Urinary bladder (tissue), 4 donors: ENCODE measurements around the gene EEFSEC. TPM values are rescaled to one million over a fixed set of nuclear protein-coding genes. Genes with fewer than 3 reads are reported as not detected.

Source experiments
- DNase-seq: peaks from one replicate; pipeline ENCODE4 v3.0.0-alpha.2; 2015; ENCODE audit errors: extremely low spot score
- H3K27ac ChIP-seq: one replicate; pipeline ENCODE4 v1.5.1; 2013; ENCODE audit warnings: low read depth, mild to moderate bottlenecking, moderate library complexity
- H3K36me3 ChIP-seq: one replicate; pipeline ENCODE4 v1.6.1; 2013; ENCODE audit warnings: mild to moderate bottlenecking, moderate library complexity; ENCODE audit not compliant: insufficient read depth
- H3K4me1 ChIP-seq: one replicate; pipeline ENCODE4 v1.6.1; 2013; ENCODE audit warnings: mild to moderate bottlenecking, moderate library complexity; ENCODE audit not compliant: insufficient read depth
- H3K4me3 ChIP-seq: one replicate; pipeline ENCODE4 v1.5.1; 2013; ENCODE audit warnings: low read depth, low read length
- WGBS: extraction: QIAGEN DNeasy Blood & Tissue Kit; methylation state at CpG from one replicate; pipeline ENCODE4 v1.1.7; 2013; 5-methylcytosine and 5-hydroxymethylcytosine counted together
- polyA plus RNA-seq: library from polyadenylated mRNA; stranded (reverse); fragments of 200-250 nt; gene quantifications from one replicate; pipeline ENCODE4 v1.2.3, GENCODE V29; 2013
- total RNA-seq: library from RNA; depleted of rRNA; stranded (reverse); fragments of >200 nt; gene quantifications from one replicate; pipeline ENCODE4 v1.2.3, GENCODE V29; 2014
- donor health status: healthy with polysubstance abuse.
- donor health status: healthy.

Gene EEFSEC
- total and polyA plus RNA-seq, 2 donors, result 4.2 to 18.5 TPM

DNA sequence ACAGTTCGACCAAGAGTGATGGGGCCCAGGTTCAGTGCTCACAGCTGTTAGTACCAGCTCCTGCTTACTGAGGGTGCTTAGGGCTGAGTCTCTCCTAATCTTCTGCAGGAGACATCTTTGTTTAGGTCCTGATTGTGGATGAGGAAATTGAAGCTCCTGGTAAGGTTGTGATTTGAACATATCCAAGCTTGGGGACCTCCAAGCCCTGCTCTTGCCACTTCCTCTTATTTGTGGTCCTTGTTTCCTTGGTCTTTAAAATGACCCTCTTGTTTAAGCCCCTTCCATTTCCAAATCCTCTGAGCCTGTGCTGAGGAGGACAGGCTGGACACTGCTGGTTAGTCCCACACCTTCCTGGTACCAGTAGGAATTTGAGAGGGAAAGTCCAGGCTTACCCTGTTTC is 87.0 kb downstream of the EEFSEC start:
- WGBS, result 94% methylated on average over 1 of the region's 1 CpG
- DNase-seq, result no peak
- H3K36me3 ChIP-seq, result no peaks in the 10 kb centered on the region
- H3K27ac ChIP-seq, result no peak overlapping the region
- H3K4me1 ChIP-seq, result no peaks in the 10 kb centered on the region
- no peak overlapping the region for H3K4me3 ChIP-seq

DNA sequence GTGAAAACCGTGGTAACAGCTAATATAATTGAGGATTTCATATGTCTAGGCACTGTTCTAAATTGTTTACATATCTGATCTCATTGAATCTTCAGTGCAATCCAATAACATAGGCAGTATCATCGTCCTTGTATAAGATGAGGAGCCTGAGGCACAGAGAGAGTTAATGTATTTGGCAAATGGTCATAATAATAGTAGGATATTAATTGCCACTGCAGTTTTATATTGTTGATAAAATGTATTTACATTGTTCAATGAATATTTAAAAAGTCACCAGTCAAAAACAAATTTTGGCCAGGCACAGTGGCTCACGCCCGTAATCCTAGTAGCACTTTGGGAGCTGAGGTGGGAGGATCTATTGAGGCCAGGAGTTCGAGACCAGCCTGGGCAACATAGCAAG is 88.5 kb downstream of the EEFSEC start:
- DNase-seq, result no peak
- WGBS, result 91% methylated on average over 5 of the region's 5 CpGs
- no peak overlapping the region for H3K4me3 ChIP-seq
- H3K36me3 ChIP-seq, result no peaks in the 10 kb centered on the region
- no peak overlapping the region for H3K27ac ChIP-seq
- H3K4me1 ChIP-seq, result no peaks in the 10 kb centered on the region

DNA sequence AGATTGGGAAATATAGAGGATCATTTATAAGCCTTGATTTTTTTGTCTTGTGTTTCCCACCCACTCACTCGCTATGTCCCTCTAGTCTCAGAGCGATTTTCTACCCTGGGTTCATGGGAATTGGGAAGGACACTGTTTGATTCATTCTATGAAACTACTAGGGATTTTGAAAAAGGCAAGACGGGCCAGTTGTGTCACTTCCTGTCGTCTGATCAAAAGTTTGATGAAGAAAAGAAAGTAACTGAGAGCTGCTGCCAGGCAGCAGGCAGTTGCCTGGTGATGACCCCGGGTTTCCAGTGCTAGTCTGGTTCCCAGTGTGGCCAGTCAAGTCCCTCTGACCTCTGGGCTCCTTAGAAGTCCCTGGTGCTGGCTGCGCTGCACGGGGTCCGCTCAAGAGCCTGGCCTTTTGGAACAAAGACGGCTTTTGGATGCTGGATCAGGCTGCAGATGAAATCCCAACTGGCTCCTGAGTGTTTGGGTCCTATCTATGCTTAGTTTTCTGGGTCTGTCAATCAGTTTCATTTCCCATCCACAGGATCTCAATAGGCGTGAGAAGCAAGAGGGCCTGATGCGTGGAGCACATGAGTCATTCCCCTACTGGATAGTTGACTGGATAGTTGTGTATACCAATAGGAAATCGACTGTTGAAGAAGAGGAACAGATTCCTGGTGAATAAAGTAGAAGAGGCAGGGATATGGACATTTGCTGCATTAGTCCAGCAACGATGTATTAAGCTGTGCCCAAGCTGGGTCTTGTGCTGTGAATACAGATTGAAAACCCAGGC is 89.7 kb downstream of the EEFSEC start:
- Histone ChIP-seq H3K4me1 (no peaks in the 10 kb centered on the region), H3K36me3 (no peaks in the 10 kb centered on the region), H3K27ac (no peak overlapping the region), H3K4me3 (no peak overlapping the region)
- no peak for DNase-seq
- WGBS, result 82% methylated on average over 13 of the region's 13 CpGs

DNA sequence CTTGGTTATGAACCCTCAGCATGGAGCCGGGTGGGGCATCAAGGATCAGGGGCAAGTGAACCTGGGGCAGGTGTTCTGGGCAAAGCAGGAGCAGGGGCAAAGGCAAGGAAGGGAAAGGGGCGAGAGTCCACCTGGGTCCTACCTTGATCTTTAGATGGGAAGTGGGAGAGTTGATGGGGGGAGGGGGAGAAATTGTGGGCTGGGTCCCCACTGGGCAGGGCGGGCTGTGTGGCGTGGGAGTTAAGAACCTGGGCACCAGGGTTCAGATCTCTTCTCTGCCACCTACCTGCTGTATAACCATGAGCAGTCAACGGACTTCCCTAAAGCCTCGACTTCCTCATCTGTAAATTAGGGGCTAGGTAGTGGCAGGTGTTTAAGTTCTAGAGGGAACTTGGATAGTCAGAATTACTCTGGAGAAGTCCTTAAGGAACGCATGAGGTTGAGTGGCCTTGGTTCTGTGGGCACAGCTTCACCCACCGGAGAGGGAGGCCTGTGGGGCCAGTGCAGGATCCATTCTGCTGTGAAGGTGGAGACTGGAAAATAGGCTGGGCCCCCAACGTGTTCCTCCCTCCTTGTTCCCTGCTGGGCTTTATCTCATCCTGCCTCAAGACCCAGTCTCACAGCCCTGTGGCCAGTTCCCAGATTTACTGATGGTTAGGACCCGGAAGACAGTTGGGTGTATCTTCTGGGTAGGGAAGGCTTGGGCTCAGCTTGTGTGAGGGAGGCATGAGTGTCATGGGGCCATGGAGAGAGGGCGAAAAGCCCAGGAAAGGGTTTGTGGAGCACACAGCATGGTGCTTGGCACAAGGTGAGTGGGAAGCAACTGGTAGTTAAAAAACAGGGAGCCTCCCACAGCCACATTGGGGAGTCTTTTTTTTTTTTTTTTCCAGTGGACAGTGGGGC is 90.6 kb downstream of the EEFSEC start:
- H3K36me3 ChIP-seq, result no peaks in the 10 kb centered on the region
- no peak for DNase-seq
- WGBS, result 87% methylated on average over 11 of the region's 11 CpGs
- H3K4me3 ChIP-seq, result no peak overlapping the region
- no peak overlapping the region for H3K27ac ChIP-seq
- no peaks in the 10 kb centered on the region for H3K4me1 ChIP-seq

DNA sequence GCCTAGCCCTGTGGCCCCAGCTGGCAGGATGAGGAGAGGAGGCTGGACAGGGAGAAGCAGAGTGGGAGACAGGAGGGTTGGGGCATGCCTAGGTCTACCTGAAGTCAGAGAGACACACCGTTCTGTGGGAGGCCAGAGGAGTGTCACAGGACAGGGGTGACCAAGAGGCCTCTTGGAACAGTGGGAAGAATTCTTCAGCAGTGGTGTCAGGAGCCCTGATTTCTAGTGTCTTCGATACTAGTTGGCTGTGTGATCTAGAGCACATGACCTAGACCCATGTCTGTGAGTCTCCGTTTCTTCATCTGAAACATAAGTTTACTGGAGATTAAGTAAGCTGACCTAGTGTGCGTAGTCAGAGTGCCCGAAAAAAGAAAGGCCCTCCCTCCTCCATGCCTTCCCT is 92.2 kb downstream of the EEFSEC start:
- Histone ChIP-seq H3K4me1 (no peaks in the 10 kb centered on the region), H3K27ac (no peak overlapping the region), H3K4me3 (no peak overlapping the region), H3K36me3 (no peaks in the 10 kb centered on the region)
- DNase-seq, result no peak
- WGBS, result 78% methylated on average over 5 of the region's 5 CpGs

DNA sequence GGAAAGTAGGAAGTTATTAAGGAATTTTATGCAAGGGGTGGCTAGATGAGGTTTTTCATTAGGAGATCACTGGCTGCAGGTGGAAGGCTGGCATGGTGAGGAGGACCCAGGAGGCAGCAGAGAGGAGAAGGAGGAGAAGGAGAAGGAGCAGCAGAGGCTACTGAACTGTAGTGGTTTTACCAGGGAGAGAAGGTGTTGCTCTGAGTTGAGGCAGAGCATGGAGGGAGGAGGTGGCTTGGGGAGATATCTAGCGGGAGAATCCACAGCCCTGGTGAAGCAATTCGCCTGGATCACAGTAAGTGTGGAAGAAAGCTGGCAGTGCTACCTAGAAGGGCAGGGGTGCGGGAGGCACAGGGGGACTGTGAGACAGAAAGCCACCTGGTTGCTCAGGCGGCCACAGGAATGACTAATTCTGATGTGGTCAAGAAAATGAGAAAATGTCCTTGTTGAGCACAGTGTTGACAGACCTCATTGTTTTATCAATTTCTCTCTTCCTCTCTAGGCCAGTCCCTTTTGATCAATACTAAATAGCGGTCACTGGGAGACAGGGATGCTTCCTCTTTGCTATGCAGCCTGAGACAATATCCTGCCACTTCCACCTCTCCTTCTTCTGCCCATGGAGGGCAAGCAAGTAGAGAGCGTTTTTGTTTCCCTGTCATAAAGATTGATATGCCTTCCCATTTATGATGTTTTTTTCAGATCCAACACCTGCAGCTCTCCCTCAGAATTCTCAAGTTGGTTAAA is 94.6 kb downstream of the EEFSEC start:
- 78% methylated on average over 6 of the region's 6 CpGs for WGBS
- no peaks in the 10 kb centered on the region for H3K4me1 ChIP-seq
- H3K4me3 ChIP-seq, result no peak overlapping the region
- no peaks in the 10 kb centered on the region for H3K36me3 ChIP-seq
- no peak for DNase-seq
- no peak overlapping the region for H3K27ac ChIP-seq

DNA sequence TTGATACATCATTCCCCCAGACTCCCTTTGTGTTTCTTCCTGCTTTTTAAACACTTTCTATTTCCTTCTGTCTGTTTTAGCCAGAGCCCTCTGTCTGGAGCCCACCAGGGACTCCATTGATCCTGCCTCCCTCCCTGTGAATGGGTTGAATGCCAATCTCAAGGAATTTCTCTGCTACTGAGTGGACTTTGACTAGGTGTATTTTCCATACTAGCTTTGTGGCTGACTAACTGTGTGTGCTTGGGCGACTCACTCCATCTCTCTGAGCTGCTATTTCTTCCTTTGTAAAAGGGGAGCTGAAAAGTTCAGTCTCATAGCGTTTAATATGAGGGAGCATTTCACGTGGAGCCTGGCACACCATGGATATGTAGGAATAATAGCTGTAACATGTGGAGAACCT is 98.8 kb downstream of the EEFSEC start:
- Histone ChIP-seq H3K27ac (no peak overlapping the region), H3K4me3 (no peak overlapping the region), H3K4me1 (no peaks in the 10 kb centered on the region), H3K36me3 (no peaks in the 10 kb centered on the region)
- WGBS, result 92% methylated on average over 3 of the region's 3 CpGs
- no peak for DNase-seq

DNA sequence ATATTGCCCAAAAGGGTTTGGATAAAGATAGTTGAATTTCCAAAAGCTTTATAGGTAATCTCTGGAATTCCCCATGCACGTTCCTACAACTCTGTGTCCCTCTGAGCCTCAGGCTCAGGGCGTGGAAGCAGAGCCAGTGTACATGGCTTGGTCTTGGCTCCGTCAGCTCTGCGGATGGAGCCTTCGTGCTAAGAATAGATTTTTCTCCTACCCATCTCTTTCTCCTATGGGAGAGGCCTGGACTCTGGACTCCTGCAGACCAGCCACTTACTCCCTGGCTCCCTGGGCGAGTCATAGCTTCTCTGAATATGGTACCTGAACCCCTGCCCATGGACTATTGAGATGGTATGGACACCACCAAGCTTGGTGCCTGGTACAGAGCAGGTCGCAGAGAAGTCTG is 99.9 kb downstream of the EEFSEC start:
- DNase-seq, result no peak
- 92% methylated on average over 7 of the region's 7 CpGs for WGBS
- Histone ChIP-seq H3K4me3 (no peak overlapping the region), H3K36me3 (no peaks in the 10 kb centered on the region), H3K27ac (no peak overlapping the region), H3K4me1 (no peaks in the 10 kb centered on the region)

DNA sequence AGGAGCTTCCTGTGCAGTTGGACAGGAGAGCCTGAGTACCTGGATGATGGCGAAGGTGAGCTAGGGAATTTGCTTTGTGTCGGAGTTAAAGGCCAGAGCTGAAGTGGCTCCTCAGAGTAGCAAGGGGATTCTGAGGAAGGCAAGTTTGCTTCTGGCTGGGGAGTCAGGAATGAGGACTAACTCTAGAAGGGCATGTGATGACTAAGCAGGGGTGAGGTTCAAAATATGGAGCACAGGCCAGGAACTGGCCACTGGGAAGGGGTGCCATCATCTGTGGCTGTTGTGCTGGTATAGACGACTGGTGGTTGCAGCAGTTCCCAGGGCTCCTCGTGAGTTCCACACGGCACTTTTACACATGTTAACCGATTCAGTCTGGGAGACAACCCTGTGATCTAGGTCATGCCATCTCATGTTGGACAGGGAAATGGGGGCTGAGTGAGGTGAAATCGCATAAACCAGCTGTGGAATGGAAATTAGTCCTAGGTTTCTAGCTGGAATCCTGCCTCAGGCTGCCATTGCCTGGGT is 100.8 kb downstream of the EEFSEC start:
- H3K4me3 ChIP-seq, result no peak overlapping the region
- DNase-seq, result no peak
- no peak overlapping the region for H3K27ac ChIP-seq
- 96% methylated on average over 7 of the region's 7 CpGs for WGBS
- H3K36me3 ChIP-seq, result no peaks in the 10 kb centered on the region
- H3K4me1 ChIP-seq, result no peaks in the 10 kb centered on the region

DNA sequence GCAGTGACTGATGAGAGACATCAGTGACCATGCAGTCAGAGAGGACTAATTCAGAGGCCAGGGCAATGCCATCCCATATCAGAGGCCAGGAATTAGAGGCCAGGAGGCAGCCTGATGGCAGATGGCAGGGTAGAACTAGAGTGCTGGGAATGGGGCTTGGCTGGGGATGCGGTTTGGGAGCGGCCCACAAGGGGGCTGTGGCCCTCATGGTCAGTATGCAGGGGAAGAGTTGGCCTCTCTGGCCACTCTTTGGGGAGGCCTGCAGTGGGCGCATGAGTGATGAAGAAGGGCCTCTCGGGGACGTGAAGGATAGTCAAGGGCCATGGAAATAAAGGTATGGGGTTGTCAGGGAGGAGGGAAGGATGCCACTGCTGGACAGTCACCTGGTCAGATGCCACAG is 101.7 kb downstream of the EEFSEC start:
- no peak for DNase-seq
- Histone ChIP-seq H3K4me3 (no peak overlapping the region), H3K36me3 (no peaks in the 10 kb centered on the region), H3K27ac (no peak overlapping the region), H3K4me1 (no peaks in the 10 kb centered on the region)
- 97% methylated on average over 5 of the region's 5 CpGs for WGBS

DNA sequence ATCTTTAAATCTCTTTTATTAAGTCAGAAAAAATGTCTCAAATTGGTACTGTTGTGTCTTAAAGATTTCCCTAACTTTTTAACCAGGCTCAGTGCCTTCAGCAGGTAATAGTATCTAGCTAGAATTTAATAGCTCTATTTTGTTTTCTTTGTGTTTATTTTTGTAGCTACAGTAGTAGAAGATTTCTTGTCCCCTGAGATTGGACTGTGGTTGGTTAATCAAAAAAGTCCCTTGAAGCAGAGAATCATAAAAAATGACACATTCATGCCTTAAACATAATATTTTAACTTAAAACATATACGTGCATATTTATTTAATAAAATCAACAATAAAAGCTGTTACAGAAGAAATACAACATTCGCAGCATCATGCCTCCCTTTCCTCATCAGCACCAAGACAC is 102.8 kb downstream of the EEFSEC start:
- H3K27ac ChIP-seq, result no peak overlapping the region
- H3K4me1 ChIP-seq, result no peaks in the 10 kb centered on the region
- no peaks in the 10 kb centered on the region for H3K36me3 ChIP-seq
- no peak for DNase-seq
- no peak overlapping the region for H3K4me3 ChIP-seq
- WGBS, result 77% methylated on average over 2 of the region's 2 CpGs

DNA sequence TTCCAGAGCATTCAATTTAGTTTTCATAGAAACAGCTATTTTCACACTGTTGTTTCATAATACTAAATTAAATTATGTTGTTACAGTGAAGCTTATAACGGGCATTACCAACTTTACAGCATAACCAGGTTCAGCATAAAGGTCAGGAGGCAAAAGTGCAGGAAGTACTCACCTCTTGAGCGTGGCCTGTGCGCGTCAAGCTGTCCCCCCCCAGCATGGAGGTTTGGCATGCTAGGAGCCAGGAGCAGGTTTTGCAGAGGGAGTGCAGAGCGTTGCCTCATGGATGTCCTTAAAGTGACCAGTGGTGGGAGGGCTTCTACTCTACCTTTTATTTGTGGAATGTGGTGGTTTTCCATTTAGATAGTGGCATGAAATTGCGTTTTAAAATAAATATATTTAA is 104.4 kb downstream of the EEFSEC start:
- no peaks in the 10 kb centered on the region for H3K4me1 ChIP-seq
- H3K36me3 ChIP-seq, result no peaks in the 10 kb centered on the region
- H3K4me3 ChIP-seq, result no peak overlapping the region
- DNase-seq, result no peak
- whole genome bisulfite sequencing, result 95% methylated on average over 6 of the region's 6 CpGs
- no peak overlapping the region for H3K27ac ChIP-seq

DNA sequence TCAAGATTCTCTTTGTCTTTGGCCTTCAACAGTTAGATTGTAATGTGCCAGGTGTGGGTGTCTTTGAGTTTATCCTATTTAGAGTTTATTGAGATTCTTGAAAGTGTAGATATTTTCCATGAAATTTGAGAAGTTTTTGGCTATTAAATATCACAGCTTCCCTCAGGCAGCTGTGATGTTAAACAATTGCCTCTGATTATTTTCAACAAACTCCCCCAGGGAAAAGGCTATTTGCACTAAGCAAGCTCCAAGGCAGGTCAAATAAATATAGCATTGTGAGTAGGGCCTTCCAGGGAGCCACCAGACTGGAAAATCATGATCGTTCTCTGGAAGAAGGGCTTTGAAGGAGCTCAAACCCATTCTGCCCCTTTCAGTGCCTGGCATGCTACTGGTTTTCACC is 107.0 kb downstream of the EEFSEC start:
- 100% methylated on average over 1 of the region's 1 CpG for WGBS
- DNase-seq, result no peak
- H3K4me1 ChIP-seq, result no peaks in the 10 kb centered on the region
- no peaks in the 10 kb centered on the region for H3K36me3 ChIP-seq
- H3K4me3 ChIP-seq, result no peak overlapping the region
- H3K27ac ChIP-seq, result no peak overlapping the region
